Measurements from ENCODE around the gene CABP4.
"Not testable (repeated sequence)": the region's sequence is repeated elsewhere in the genome, so short reads cannot be mapped to it uniquely, and the experiment has no call there.

The CABP4 gene

DNA sequence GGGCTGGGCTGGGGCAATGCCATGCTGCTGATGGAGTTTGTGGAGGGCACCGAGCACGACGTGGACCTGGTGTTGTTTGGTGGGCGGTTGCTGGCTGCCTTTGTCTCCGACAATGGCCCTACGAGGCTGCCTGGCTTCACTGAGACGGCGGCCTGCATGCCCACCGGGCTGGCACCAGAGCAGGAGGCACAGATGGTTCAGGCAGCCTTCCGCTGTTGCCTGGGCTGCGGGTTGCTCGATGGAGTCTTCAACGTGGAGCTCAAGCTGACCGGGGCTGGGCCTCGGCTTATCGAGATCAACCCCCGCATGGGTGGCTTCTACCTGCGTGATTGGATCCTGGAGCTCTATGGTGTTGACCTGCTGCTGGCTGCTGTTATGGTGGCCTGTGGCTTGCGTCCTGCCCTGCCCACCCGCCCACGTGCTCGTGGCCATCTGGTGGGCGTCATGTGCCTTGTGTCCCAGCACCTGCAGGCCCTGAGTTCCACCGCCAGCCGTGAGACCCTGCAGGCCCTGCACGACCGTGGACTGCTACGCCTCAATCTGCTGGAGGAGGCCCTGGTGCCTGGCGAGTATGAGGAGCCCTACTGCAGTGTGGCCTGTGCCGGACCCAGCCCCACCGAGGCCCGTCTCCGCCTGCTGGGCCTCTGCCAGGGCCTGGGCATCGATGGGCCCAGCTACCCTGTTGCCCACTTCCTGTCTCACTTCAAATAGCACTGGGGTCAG lies 31.1 kb upstream of the CABP4 start:
- Histone ChIP-seq H3K4me2 (no peak overlapping the region), H4K20me1 (ENCODE audit: insufficient read depth) (no peaks in the 10 kb centered on the region), H3K4me1 (ENCODE audit: low read depth, poor library complexity, severe bottlenecking) (peaks cover 12% of the 10 kb centered on the region), H2AFZ (ENCODE audit: low read depth) (no peak overlapping the region), H3K4me3 (IDR thresholded peaks at IDR 0.05; ENCODE audit: insufficient read depth, low read depth, low read length) (no peak overlapping the region), H3K9ac (no peak overlapping the region), H3K79me2 (ENCODE audit: insufficient read depth, low read depth) (peaks cover 6% of the 10 kb centered on the region), H3K27me3 (ENCODE audit: insufficient read depth, low read depth) (no peaks in the 10 kb centered on the region), H3K36me3 (ENCODE audit: insufficient read depth) (no peaks in the 10 kb centered on the region), H3K27ac (no peak overlapping the region)
- no peak for TF ChIP-seq CTCF (conservative IDR thresholded peaks at IDR 0.05; ENCODE audit: low read depth, low read length)

DNA sequence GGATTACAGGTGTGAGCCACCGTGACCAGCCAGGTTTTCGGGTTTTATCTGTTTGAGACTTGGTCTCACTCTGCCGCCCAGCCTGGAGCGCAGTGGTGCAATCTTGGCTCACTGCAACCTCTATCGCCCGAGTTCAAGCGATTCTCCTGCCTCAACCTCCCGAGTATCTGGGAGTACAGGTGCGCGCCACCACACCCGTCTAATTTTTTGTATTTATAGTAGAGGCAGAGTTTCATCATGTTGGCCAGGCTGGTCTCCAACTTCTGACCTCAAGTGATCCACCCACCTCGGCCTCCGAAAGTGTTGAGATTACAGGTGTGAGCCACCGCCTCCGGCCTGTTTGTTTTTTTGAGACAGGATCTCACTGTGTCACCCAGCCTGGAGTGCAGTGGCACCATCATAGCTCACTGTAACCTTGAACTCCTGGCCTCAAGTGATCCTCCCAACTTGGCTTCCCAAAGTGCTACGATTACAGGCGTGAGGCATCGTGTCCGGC lies 27.7 kb upstream of the CABP4 start:
- peak overlapping the region; percentile 74 for H2AFZ ChIP-seq (ENCODE audit: low read depth)
- peak overlapping the region; percentile 72 for H3K27ac ChIP-seq
- H3K4me3 ChIP-seq (IDR thresholded peaks at IDR 0.05; ENCODE audit: insufficient read depth, low read depth, low read length) = not testable (repeated sequence)

GRCh38 chr11:67428052-67429001 lies 26.8 kb upstream of the CABP4 start, which contains the start of gene RPS6KB2:
TSS of gene RPS6KB2 (plus strand) at chr11:67428494. CDS start at chr11:67428546, 52 bp downstream.
- H3K79me2 ChIP-seq (ENCODE audit: insufficient read depth, low read depth) = peaks cover 19% of the 10 kb centered on the region
- H4K20me1 ChIP-seq (ENCODE audit: insufficient read depth) = no peaks in the 10 kb centered on the region
- peak within 1 kb of the TSS; percentile 74 for H2AFZ ChIP-seq (ENCODE audit: low read depth)

More for the DNA sequence above, 27.7 kb upstream of the CABP4 start:
- not testable (repeated sequence) for H4K20me1 ChIP-seq (ENCODE audit: insufficient read depth); H3K4me1 ChIP-seq (ENCODE audit: low read depth, poor library complexity, severe bottlenecking); H3K36me3 ChIP-seq (ENCODE audit: insufficient read depth); H3K27me3 ChIP-seq (ENCODE audit: insufficient read depth, low read depth)
- Histone ChIP-seq H3K9ac (peak overlapping the region; percentile 77; the same call in 1 of the 2 replicates), H3K79me2 (ENCODE audit: insufficient read depth, low read depth) (peaks cover 19% of the 10 kb centered on the region), H3K4me2 (peak overlapping the region; percentile 59)

DNA sequence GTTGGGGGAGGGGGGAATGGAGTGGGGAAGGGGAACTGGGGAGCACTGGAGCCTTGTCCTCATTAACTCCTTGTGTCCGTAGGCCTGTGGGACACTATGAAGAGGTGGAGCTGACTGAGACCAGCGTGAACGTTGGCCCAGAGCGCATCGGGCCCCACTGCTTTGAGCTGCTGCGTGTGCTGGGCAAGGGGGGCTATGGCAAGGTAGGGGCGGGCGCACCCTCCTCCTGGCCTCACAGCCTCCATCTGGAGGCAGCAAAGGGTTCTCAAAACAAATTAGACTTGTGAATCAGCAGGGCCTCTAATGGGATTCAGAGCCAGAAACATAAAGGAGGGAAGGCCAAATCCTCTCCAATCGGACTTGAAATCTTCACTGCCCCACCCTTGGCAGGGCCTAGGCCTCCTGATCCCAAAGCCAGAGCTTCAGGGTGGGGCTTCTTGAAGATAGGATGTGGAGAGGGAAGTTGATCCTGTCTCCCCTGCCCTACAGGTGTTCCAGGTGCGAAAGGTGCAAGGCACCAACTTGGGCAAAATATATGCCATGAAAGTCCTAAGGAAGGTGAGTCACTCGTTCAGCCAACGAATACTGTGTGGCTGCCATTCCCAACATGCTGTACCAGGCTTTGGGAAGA lies 26.0 kb upstream of the CABP4 start:
- H3K4me3 ChIP-seq (IDR thresholded peaks at IDR 0.05; ENCODE audit: insufficient read depth, low read depth, low read length) = no peak overlapping the region
- peaks cover 8% of the 10 kb centered on the region for H3K4me1 ChIP-seq (ENCODE audit: low read depth, poor library complexity, severe bottlenecking)
- peak overlapping the region; percentile 77 for H3K9ac ChIP-seq
- no peaks in the 10 kb centered on the region for H3K36me3 ChIP-seq (ENCODE audit: insufficient read depth)
- no peak for TF ChIP-seq CTCF (conservative IDR thresholded peaks at IDR 0.05; ENCODE audit: low read depth, low read length)
- H2AFZ ChIP-seq (ENCODE audit: low read depth) = no peak overlapping the region
- no peaks in the 10 kb centered on the region for H4K20me1 ChIP-seq (ENCODE audit: insufficient read depth)
- H3K27me3 ChIP-seq (ENCODE audit: insufficient read depth, low read depth) = no peaks in the 10 kb centered on the region
- peak overlapping the region; percentile 71 for H3K4me2 ChIP-seq
- H3K79me2 ChIP-seq (ENCODE audit: insufficient read depth, low read depth) = peaks cover 19% of the 10 kb centered on the region
- no peak overlapping the region for H3K27ac ChIP-seq

More at GRCh38 chr11:67428052-67429001, 26.8 kb upstream of the CABP4 start, which contains the start of gene RPS6KB2:
- Histone ChIP-seq H3K27ac (peak within 1 kb of the TSS; percentile 72), H3K4me1 (ENCODE audit: low read depth, poor library complexity, severe bottlenecking) (peaks cover 8% of the 10 kb centered on the region), H3K4me3 (IDR thresholded peaks at IDR 0.05; ENCODE audit: insufficient read depth, low read depth, low read length) (no peak within 1 kb of the TSS), H3K36me3 (ENCODE audit: insufficient read depth) (no peaks in the 10 kb centered on the region), H3K4me2 (peak within 1 kb of the TSS; percentile 71), H3K27me3 (ENCODE audit: insufficient read depth, low read depth) (no peaks in the 10 kb centered on the region), H3K9ac (peak within 1 kb of the TSS; percentile 77)
- no peak for TF ChIP-seq CTCF (conservative IDR thresholded peaks at IDR 0.05; ENCODE audit: low read depth, low read length)

Data from KMS-11 (cell line).